Muscle layer of colon (tissue), 2 donors: ENCODE results near the gene PSMG1.
"Not testable (repeated sequence)": the region's sequence is repeated elsewhere in the genome, so short reads cannot be mapped to it uniquely, and the experiment has no call there.

Experiments
- H3K27ac ChIP-seq: one replicate; pipeline ENCODE4 v1.7.0; 2013; ENCODE audit warnings: low read depth, mild to moderate bottlenecking, low read length, moderate library complexity
- H3K27me3 ChIP-seq, 2 donors: one replicate each; pipeline ENCODE4 v1.7.0; 2013; ENCODE audit warnings: low read length in 2 of 2, mild to moderate bottlenecking in 2 of 2; ENCODE audit not compliant: insufficient read depth in 2 of 2, control insufficient read depth in 1 of 2
- H3K36me3 ChIP-seq: one replicate; pipeline ENCODE4 v1.7.0; 2013; ENCODE audit warnings: mild to moderate bottlenecking, low read length; ENCODE audit not compliant: insufficient read depth
- H3K4me1 ChIP-seq: one replicate; pipeline ENCODE4 v1.7.0; 2013; ENCODE audit warnings: mild to moderate bottlenecking, low read length; ENCODE audit not compliant: insufficient read depth
- H3K4me3 ChIP-seq, 2 donors: one replicate each; pipeline ENCODE4 v1.7.0; 2013; ENCODE audit warnings: low read length in 2 of 2, low read depth in 1 of 2, mild to moderate bottlenecking in 1 of 2, moderate library complexity in 1 of 2
- H3K9ac ChIP-seq: one replicate; pipeline ENCODE4 v1.7.0; 2013; ENCODE audit warnings: low read length
- H3K9me3 ChIP-seq: one replicate; pipeline ENCODE4 v1.7.0; 2013; ENCODE audit warnings: mild to moderate bottlenecking, low read length
- donor health status: abdominal sarcoma.
- donor health status: Adenocarcinoma of cecum.

PSMG1 gene

GRCh38 chr21:39152271-39152670, 31.0 kb downstream of the PSMG1 start:
- no peak overlapping the region for H3K27ac ChIP-seq
- H3K27me3 ChIP-seq = no peaks in the 10 kb centered on the region
- no peaks in the 10 kb centered on the region for H3K4me1 ChIP-seq
- no peak overlapping the region for H3K9ac ChIP-seq
- no peaks in the 10 kb centered on the region for H3K36me3 ChIP-seq
- no peaks in the 10 kb centered on the region for H3K9me3 ChIP-seq
- no peak overlapping the region for H3K4me3 ChIP-seq

GRCh38 chr21:39150877-39151276, 32.4 kb downstream of the PSMG1 start:
- no peak overlapping the region for H3K27ac ChIP-seq
- H3K9ac ChIP-seq = no peak overlapping the region
- no peaks in the 10 kb centered on the region for H3K36me3 ChIP-seq
- no peaks in the 10 kb centered on the region for H3K4me1 ChIP-seq
- H3K4me3 ChIP-seq = no peak overlapping the region
- no peaks in the 10 kb centered on the region for H3K9me3 ChIP-seq
- no peaks in the 10 kb centered on the region for H3K27me3 ChIP-seq

- Histone ChIP-seq H3K27ac (no peak overlapping the region), H3K4me3 (no peak overlapping the region), H3K27me3 (no peaks in the 10 kb centered on the region), H3K9ac (no peak overlapping the region), H3K9me3 (no peaks in the 10 kb centered on the region), H3K36me3 (no peaks in the 10 kb centered on the region), H3K4me1 (no peaks in the 10 kb centered on the region)
Measured at GRCh38 chr21:39150316-39150715, 32.9 kb downstream of the PSMG1 start.

GRCh38 chr21:39149882-39150281, 33.4 kb downstream of the PSMG1 start:
- Histone ChIP-seq H3K27ac (no peak overlapping the region), H3K4me1 (no peaks in the 10 kb centered on the region), H3K36me3 (no peaks in the 10 kb centered on the region), H3K4me3 (no peak overlapping the region), H3K27me3 (no peaks in the 10 kb centered on the region), H3K9me3 (no peaks in the 10 kb centered on the region), H3K9ac (no peak overlapping the region)

GRCh38 chr21:39148975-39149374, 34.3 kb downstream of the PSMG1 start:
- H3K4me1 ChIP-seq = no peaks in the 10 kb centered on the region
- no peaks in the 10 kb centered on the region for H3K36me3 ChIP-seq
- H3K9me3 ChIP-seq = no peaks in the 10 kb centered on the region
- H3K9ac ChIP-seq = no peak overlapping the region
- H3K4me3 ChIP-seq = no peak overlapping the region
- no peaks in the 10 kb centered on the region for H3K27me3 ChIP-seq
- H3K27ac ChIP-seq = no peak overlapping the region

GRCh38 chr21:39144191-39144590, 39.1 kb downstream of the PSMG1 start:
- Histone ChIP-seq H3K9me3 (no peaks in the 10 kb centered on the region), H3K9ac (no peak overlapping the region), H3K4me1 (no peaks in the 10 kb centered on the region), H3K27ac (no peak overlapping the region), H3K27me3 (no peaks in the 10 kb centered on the region), H3K36me3 (no peaks in the 10 kb centered on the region), H3K4me3 (no peak overlapping the region)

DNA sequence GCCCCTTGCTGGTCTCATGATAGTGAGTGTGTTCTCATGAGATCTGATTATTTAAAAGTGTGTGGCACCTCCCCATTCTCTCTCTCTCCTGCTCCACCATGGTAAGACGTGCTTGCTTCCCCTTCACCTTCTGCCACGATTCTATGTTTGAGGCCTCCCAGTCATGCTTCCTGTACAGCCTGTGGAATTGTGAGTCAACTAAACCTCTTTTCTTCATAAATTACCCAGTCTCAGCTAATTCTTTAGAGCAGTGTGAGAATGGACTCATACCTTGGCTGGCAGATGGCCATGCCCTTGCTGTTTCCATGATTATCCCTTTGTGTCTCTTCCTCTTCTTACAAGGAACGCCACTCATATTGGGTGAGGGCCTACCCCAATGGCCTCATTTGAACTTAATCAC, 40.3 kb downstream of the PSMG1 start:
- Histone ChIP-seq H3K36me3 (no peaks in the 10 kb centered on the region), H3K9me3 (no peaks in the 10 kb centered on the region)

DNA sequence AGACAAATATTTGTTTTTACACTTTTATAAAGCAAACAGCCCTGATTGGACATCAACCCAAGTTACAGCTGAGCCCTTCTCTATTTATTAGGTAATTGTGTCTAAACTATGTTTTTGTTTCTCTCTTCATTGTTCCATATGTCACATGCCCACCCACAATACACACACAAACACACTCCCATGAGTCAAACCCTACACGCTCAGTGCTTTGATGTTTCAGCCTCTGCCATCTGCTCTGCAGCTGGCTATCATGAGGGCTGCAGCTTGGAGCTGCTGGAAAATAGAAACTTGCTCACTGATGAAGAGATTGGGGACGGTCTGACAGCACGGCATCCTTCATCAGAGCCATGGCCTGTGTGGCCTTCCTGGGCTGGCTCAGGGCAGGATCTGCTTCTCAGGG, 41.7 kb downstream of the PSMG1 start:
- no peaks in the 10 kb centered on the region for H3K4me1 ChIP-seq
- no peak overlapping the region for H3K27ac ChIP-seq
- H3K9ac ChIP-seq = no peak overlapping the region
- no peak overlapping the region for H3K4me3 ChIP-seq
- H3K27me3 ChIP-seq = no peaks in the 10 kb centered on the region
- H3K9me3 ChIP-seq = no peaks in the 10 kb centered on the region
- H3K36me3 ChIP-seq = no peaks in the 10 kb centered on the region

More for the DNA sequence above, 40.3 kb downstream of the PSMG1 start:
- no peak overlapping the region for H3K4me3 ChIP-seq
- H3K27ac ChIP-seq = no peak overlapping the region
- H3K9ac ChIP-seq = no peak overlapping the region
- H3K4me1 ChIP-seq = no peaks in the 10 kb centered on the region
- H3K27me3 ChIP-seq = no peaks in the 10 kb centered on the region

DNA sequence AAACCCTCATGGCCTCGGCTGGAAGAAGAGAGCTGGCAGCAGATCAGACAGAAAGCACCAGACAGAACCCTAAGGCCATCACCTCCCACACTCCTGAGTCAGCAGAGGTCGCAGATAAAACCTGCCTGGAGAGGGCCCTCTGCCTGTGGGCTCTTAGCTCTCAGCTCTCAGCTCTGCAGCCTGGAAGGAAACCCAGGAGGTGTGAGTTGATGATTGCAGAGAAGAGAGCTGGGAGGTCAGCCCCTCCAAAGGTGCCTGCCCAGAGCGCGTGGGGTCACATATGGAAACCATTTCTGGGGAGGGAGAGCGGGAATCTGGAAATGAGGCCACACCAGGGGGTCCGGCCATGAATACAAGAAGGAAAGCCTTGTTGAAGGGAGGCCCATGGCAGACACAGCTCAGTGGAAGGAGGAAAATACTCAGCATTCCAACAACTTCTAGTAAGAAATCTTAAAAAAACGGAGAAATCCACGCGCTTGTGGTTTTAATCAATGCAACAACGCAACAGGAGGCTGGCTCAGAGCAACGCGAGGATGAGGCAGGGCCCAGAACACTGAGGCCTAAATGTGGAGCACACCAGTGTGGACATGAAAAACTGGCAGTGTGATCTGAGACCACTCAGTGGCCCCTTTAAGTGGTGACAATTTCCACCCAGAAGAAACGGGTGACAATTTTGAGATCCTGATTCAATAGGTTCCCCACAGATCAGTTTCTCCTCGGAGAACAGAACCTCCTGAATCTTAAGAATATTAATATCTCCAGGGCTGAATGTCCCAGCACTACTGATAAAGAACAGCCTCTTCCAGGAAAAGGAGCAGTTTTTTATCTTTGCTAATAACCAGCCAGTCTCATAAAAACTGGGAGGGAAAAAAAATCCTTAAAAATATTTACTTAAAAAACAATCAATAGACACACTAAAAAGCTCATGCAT, 45.7 kb downstream of the PSMG1 start:
- H3K27ac ChIP-seq = no peak overlapping the region

GRCh38 chr21:39136711-39137110, 46.5 kb downstream of the PSMG1 start:
- Histone ChIP-seq H3K4me3 (no peak overlapping the region), H3K27me3 (no peaks in the 10 kb centered on the region), H3K9ac (no peak overlapping the region), H3K27ac (no peak overlapping the region), H3K4me1 (no peaks in the 10 kb centered on the region), H3K36me3 (no peaks in the 10 kb centered on the region), H3K9me3 (no peaks in the 10 kb centered on the region)

More for the DNA sequence above, 45.7 kb downstream of the PSMG1 start:
- Histone ChIP-seq H3K4me1 (no peaks in the 10 kb centered on the region), H3K9me3 (no peaks in the 10 kb centered on the region), H3K4me3 (no peak overlapping the region), H3K36me3 (no peaks in the 10 kb centered on the region), H3K9ac (no peak overlapping the region), H3K27me3 (no peaks in the 10 kb centered on the region)

- not testable (repeated sequence) for H3K4me3 ChIP-seq, H3K27ac ChIP-seq, H3K4me1 ChIP-seq, H3K27me3 ChIP-seq, H3K9me3 ChIP-seq, H3K36me3 ChIP-seq, H3K9ac ChIP-seq
Measured at GRCh38 chr21:39136138-39136537, 47.1 kb downstream of the PSMG1 start.

DNA sequence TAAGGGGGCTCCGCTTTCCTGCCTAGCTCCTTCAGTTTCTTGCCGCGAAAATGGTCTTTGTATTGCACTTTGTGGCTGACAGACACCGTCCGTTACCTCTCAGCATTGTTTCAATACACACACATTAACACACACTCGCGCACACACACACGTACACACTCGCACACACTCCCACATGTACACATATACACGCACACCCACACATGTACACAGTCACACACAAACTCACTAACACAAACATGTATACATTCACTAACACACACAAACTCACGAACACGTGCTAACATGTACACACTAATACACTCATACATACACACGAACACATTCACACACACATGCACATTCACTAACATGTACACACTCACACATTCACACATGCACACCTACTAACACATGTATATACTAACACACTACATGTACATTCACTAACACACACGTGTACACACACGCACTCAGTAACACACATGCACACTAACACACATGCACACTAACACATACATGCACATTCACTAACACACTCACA, 48.9 kb downstream of the PSMG1 start:
- Histone ChIP-seq H3K9me3 (no peaks in the 10 kb centered on the region), H3K27me3 (no peaks in the 10 kb centered on the region), H3K27ac (no peak overlapping the region), H3K9ac (no peak overlapping the region), H3K36me3 (no peaks in the 10 kb centered on the region), H3K4me3 (no peak overlapping the region), H3K4me1 (no peaks in the 10 kb centered on the region)
